SK-N-SH (cell line): ENCODE results near the gene YES1. TPM values are rescaled to one million over a fixed set of nuclear protein-coding genes. Genes with fewer than 3 reads are reported as not detected.

Experiments
- CTCF ChIA-PET: fragments of 300-600, 350-600 bp; formaldehyde crosslinking; extraction: SDS; loops from one replicate; lab custom pipeline; 2021; lab: Yijun Ruan, JAX
- POLR2A ChIA-PET: fragments of 350-600 bp; sonication (Branson Sonifier 250); formaldehyde crosslinking; extraction: SDS; loops from one replicate; lab custom pipeline; 2020; ENCODE audit warnings: antibody characterized with exemption, inconsistent platforms; lab: Yijun Ruan, JAX
- DNase-seq: peaks from one replicate; pipeline ENCODE4 v3.0.0; 2012
- H2AFZ ChIP-seq: fragments of 200-600 bp; sonication (generic); 2 replicates; pipeline ENCODE4 v1.8.1; 2016; ENCODE audit warnings: antibody characterized with exemption, mild to moderate bottlenecking, low read depth
- H3F3A ChIP-seq: fragments of 200-600 bp; sonication (generic); replicated peaks from 2 replicates; pipeline ENCODE3; 2016; ENCODE audit warnings: antibody characterized with exemption, mild to moderate bottlenecking; ENCODE audit not compliant: insufficient read depth
- H3K27ac ChIP-seq, 2 experiments: fragments of 200-500 bp in 1 of 2; fragments of 200-600 bp in 1 of 2; sonication (Bioruptor generic) in 1 of 2; sonication (generic), shearing (Covaris generic) in 1 of 2; 2 replicates each; pipeline versions ENCODE4 v1.5.1 to v1.6.1; 2014 to 2016; ENCODE audit warnings: low read depth in 2 of 2, inconsistent platforms in 1 of 2, low read length in 1 of 2, mild to moderate bottlenecking in 1 of 2, mixed read lengths in 1 of 2
- H3K27me3 ChIP-seq: fragments of 200-600 bp; sonication (generic), shearing (Covaris generic); 2 replicates; pipeline ENCODE4 v1.6.1; 2016; ENCODE audit warnings: mixed run types; ENCODE audit not compliant: insufficient read depth
- H3K36me3 ChIP-seq, 2 experiments: fragments of 200-500 bp in 1 of 2; fragments of 200-600 bp in 1 of 2; sonication (Bioruptor generic) in 1 of 2; sonication (generic) in 1 of 2; replicated peaks in 1 of 2; 2 replicates each; pipeline versions ENCODE3 to v1.5.1; 2014 to 2016; ENCODE audit warnings: low read length in 1 of 2, mild to moderate bottlenecking in 1 of 2; ENCODE audit not compliant: insufficient read depth in 2 of 2, control insufficient read depth in 1 of 2
- H3K4me1 ChIP-seq, 2 experiments: fragments of 200-500 bp in 1 of 2; fragments of 200-600 bp in 1 of 2; sonication (Bioruptor generic) in 1 of 2; sonication (generic), shearing (Covaris generic) in 1 of 2; 2 replicates each; pipeline versions ENCODE4 v1.5.1 to v1.6.1; 2014 to 2016; ENCODE audit warnings: low read depth in 1 of 2, low read length in 1 of 2, mixed run types in 1 of 2; ENCODE audit not compliant: insufficient read depth in 2 of 2, control insufficient read depth in 1 of 2
- H3K4me2 ChIP-seq: fragments of 200-600 bp; sonication (generic), shearing (Covaris generic); 2 replicates; pipeline ENCODE4 v1.6.1; 2017; ENCODE audit warnings: mixed run types
- H3K4me3 ChIP-seq, 2 experiments: fragments of 200-500 bp in 1 of 2; fragments of 200-600 bp in 1 of 2; sonication (Bioruptor generic) in 1 of 2; sonication (generic), shearing (Covaris generic) in 1 of 2; 2 replicates each; pipeline versions ENCODE4 v1.5.1 to v1.8.1; 2014 to 2016; ENCODE audit warnings: low read depth in 2 of 2, inconsistent platforms in 1 of 2, low read length in 1 of 2, mild to moderate bottlenecking in 1 of 2, mixed read lengths in 1 of 2, moderate library complexity in 1 of 2
- H3K79me2 ChIP-seq: fragments of 200-600 bp; sonication (generic); 2 replicates; pipeline ENCODE4 v1.8.1; 2017; ENCODE audit warnings: mild to moderate bottlenecking; ENCODE audit not compliant: insufficient read depth
- H3K9ac ChIP-seq: fragments of 200-600 bp; sonication (generic); 2 replicates; pipeline ENCODE4 v1.6.1; 2017; ENCODE audit warnings: mixed run types
- H3K9me2 ChIP-seq: fragments of 200-600 bp; sonication (generic); 2 replicates; pipeline ENCODE4 v1.6.1; 2017; ENCODE audit warnings: mixed run types
- H3K9me3 ChIP-seq: fragments of 200-600 bp; sonication (generic); 2 replicates; pipeline ENCODE4 v1.6.1; 2017; ENCODE audit warnings: mixed run types, mild to moderate bottlenecking, moderate library complexity
- H4K20me1 ChIP-seq: fragments of 200-600 bp; sonication (generic); 2 replicates; pipeline ENCODE4 v1.6.1; 2017; ENCODE audit warnings: mild to moderate bottlenecking, mixed run types; ENCODE audit not compliant: insufficient read depth
- ELF1 ChIP-seq: IDR thresholded peaks from 2 replicates; pipeline ENCODE4 v1.4.0; 2012
- JUND ChIP-seq: IDR thresholded peaks from 2 replicates; pipeline ENCODE4 v1.4.0; 2012
- MEF2A ChIP-seq: IDR thresholded peaks from 2 replicates; pipeline ENCODE4 v1.4.0; 2012; ENCODE audit warnings: low read depth, borderline replicate concordance
- MXI1 ChIP-seq: IDR thresholded peaks from 2 replicates; pipeline ENCODE4 v1.6.1; 2012; ENCODE audit warnings: mild to moderate bottlenecking, low read depth, low read length, improper control_type of control experiment
- NRF1 ChIP-seq: IDR thresholded peaks from 2 replicates; pipeline ENCODE4 v1.6.1; 2012; ENCODE audit warnings: low read depth, mild to moderate bottlenecking, low read length
- RAD21 ChIP-seq: IDR thresholded peaks from 2 replicates; pipeline ENCODE4 v1.6.1; 2012; ENCODE audit warnings: mild to moderate bottlenecking, low read length
- RFX5 ChIP-seq: IDR thresholded peaks from 2 replicates; pipeline ENCODE4 v1.6.1; 2012; ENCODE audit warnings: mild to moderate bottlenecking, improper control_type of control experiment, low read length
- TEAD4 ChIP-seq: IDR thresholded peaks from 2 replicates; pipeline ENCODE4 v1.4.0; 2012; ENCODE audit warnings: mild to moderate bottlenecking, borderline replicate concordance; ENCODE audit not compliant: insufficient read depth
- WGBS: methylation state at CpG from one replicate; pipeline ENCODE4 v1.1.6; 2017; ENCODE audit warnings: low lambda C conversion rate; 5-methylcytosine and 5-hydroxymethylcytosine counted together
- polyA plus RNA-seq, 3 experiments: library from polyadenylated mRNA; depleted of rRNA; stranded (reverse); fragments of >200 nt; gene quantifications; 2 replicates each; pipeline ENCODE4 v1.2.3, GENCODE V29; 2012
- TF ChIP-seq, protein P1 (sequence below): IDR thresholded peaks from 2 replicates; pipeline ENCODE4 v1.4.0; 2012; ENCODE audit warnings: low read depth, borderline replicate concordance
- TF ChIP-seq, protein P2 (sequence below): IDR thresholded peaks from 2 replicates; pipeline ENCODE4 v1.4.0; 2012; ENCODE audit warnings: low read depth, borderline replicate concordance
- TF ChIP-seq, protein P3 (sequence below): IDR thresholded peaks from 2 replicates; pipeline ENCODE4 v1.4.0; 2012; ENCODE audit warnings: low read depth
- TF ChIP-seq, protein P4 (sequence below): IDR thresholded peaks from 2 replicates; pipeline ENCODE4; 2012

Gene YES1
- polyA plus RNA-seq, 1 of the 3 experiments (the other 2 are of a cell fraction), result 7.9 TPM

DNA sequence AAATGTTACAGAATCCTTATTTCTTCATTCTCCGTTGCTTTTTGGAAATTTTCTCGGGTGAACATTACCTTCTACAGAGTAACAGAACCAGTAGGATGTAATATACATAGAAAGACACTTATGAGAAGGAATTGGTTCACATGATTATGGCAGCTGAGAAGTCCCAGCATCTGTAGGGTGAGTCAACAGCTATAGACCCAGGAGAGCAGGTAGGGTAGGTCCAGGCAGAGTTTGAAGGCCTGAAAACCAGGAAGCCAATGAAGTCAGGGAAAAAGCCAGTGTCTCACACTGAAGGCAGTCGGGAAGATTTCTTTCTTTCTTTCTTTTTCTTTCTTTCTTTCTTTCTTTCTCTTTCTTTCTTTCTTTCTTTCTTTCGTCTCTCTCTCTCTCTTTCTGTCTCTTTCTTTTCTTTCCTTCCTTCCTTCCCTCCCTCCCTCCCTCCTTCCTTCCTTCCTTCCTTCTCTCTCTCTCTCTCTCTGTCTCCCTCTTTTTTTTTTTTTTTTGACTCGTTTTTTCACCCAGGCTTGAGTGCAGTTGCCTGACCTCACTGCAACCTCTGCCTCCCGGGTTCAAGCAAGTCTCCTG, 15.1 kb upstream of the YES1 start:
- 61% methylated on average over 6 of the region's 6 CpGs for WGBS
- CTCF ChIA-PET, result interaction anchor here (1.6 kb wide), 1 partner anchor 203 kb away, joined by 7 read pairs; no protein-coding TSS in a partner anchor
- POLR2A ChIA-PET, result no interaction called here

DNA sequence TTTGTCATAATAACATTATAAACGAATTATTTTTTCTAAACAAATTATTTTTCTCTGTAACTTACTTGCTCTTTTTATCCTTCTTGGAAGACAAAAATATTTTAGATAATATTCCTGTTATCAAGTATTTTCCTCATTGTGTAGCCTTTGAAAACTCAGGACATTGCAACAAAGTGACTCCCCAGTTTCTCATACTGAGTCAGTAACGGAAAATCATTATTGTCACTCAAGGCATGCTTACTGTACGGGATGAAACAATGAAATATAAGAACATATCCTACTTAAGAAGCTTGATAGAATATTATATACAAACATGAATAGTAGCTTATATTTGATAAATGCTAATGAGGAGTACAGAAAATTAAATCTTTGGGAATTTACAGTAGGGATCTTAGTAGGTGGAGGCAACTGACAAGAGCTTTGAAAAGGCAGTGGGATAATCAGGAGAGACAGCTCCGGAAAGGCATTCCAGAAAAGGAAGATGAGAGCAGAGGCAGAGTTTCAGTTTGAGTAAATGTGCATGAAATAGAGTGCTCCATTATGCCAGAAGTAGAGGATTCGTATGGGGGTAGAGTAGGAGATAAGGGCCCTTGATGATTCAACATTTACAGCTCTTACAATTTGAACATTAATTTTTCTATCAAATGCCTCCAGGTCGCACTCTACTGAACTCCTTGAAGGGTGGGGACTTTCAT, 14.0 kb upstream of the YES1 start:
- no peak overlapping the region for H2AFZ ChIP-seq
- H3K27ac ChIP-seq, result no peak overlapping the region
- H3K9me2 ChIP-seq, result no peaks in the 10 kb centered on the region
- no peaks in the 10 kb centered on the region for H3K79me2 ChIP-seq
- 50% methylated on average over 6 of the region's 6 CpGs for WGBS
- POLR2A ChIA-PET, result no interaction called here
- no peak for TF ChIP-seq RFX5
- DNase-seq, result no peak
- CTCF ChIA-PET, result interaction anchor here (0.6 to 1.7 kb wide), 5 partner anchors 8 to 202 kb away, joined by 3 to 7 read pairs (median 3); no protein-coding TSS in a partner anchor
- peaks cover 0 to 4% of the 10 kb centered on the region in 2 experiments; a peak in 1 of 4 replicates for H3K4me1 ChIP-seq
- H3K9ac ChIP-seq, result no peak overlapping the region
- no peak overlapping the region for H3K4me2 ChIP-seq
- H3K36me3 ChIP-seq, result no peaks in the 10 kb centered on the region
- no peaks in the 10 kb centered on the region for H4K20me1 ChIP-seq
- no peak overlapping the region for H3K4me3 ChIP-seq
- no peaks in the 10 kb centered on the region for H3K27me3 ChIP-seq
- no peaks in the 10 kb centered on the region for H3F3A ChIP-seq
- no peaks in the 10 kb centered on the region for H3K9me3 ChIP-seq

More for the DNA sequence above, 15.1 kb upstream of the YES1 start:
- no peaks in the 10 kb centered on the region for H3K79me2 ChIP-seq
- H3K4me2 ChIP-seq, result no peak overlapping the region
- H3K9ac ChIP-seq, result no peak overlapping the region
- TF ChIP-seq, protein P1, sequence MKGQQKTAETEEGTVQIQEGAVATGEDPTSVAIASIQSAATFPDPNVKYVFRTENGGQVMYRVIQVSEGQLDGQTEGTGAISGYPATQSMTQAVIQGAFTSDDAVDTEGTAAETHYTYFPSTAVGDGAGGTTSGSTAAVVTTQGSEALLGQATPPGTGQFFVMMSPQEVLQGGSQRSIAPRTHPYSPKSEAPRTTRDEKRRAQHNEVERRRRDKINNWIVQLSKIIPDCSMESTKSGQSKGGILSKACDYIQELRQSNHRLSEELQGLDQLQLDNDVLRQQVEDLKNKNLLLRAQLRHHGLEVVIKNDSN, result no peak
- no peak for TF ChIP-seq NRF1
- TF ChIP-seq, protein P2, sequence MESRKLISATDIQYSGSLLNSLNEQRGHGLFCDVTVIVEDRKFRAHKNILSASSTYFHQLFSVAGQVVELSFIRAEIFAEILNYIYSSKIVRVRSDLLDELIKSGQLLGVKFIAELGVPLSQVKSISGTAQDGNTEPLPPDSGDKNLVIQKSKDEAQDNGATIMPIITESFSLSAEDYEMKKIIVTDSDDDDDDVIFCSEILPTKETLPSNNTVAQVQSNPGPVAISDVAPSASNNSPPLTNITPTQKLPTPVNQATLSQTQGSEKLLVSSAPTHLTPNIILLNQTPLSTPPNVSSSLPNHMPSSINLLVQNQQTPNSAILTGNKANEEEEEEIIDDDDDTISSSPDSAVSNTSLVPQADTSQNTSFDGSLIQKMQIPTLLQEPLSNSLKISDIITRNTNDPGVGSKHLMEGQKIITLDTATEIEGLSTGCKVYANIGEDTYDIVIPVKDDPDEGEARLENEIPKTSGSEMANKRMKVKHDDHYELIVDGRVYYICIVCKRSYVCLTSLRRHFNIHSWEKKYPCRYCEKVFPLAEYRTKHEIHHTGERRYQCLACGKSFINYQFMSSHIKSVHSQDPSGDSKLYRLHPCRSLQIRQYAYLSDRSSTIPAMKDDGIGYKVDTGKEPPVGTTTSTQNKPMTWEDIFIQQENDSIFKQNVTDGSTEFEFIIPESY, result no peak
- TF ChIP-seq, protein P3, sequence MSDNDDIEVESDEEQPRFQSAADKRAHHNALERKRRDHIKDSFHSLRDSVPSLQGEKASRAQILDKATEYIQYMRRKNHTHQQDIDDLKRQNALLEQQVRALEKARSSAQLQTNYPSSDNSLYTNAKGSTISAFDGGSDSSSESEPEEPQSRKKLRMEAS, result no peak
- TF ChIP-seq JUND, result no peak
- no peak for TF ChIP-seq MEF2A
- TF ChIP-seq MXI1, result no peak
- no peak for TF ChIP-seq TEAD4
- TF ChIP-seq RAD21, result no peak
- TF ChIP-seq, protein P4, sequence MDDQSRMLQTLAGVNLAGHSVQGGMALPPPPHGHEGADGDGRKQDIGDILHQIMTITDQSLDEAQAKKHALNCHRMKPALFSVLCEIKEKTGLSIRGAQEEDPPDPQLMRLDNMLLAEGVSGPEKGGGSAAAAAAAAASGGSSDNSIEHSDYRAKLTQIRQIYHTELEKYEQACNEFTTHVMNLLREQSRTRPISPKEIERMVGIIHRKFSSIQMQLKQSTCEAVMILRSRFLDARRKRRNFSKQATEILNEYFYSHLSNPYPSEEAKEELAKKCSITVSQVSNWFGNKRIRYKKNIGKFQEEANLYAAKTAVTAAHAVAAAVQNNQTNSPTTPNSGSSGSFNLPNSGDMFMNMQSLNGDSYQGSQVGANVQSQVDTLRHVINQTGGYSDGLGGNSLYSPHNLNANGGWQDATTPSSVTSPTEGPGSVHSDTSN, result no peak
- TF ChIP-seq ELF1, result no peak
- H3K36me3 ChIP-seq, result no peaks in the 10 kb centered on the region
- no peak overlapping the region for H3K4me3 ChIP-seq
- H2AFZ ChIP-seq, result no peak overlapping the region
- no peaks in the 10 kb centered on the region for H3F3A ChIP-seq
- no peaks in the 10 kb centered on the region for H4K20me1 ChIP-seq
- no peak overlapping the region for H3K27ac ChIP-seq
- no peaks in the 10 kb centered on the region for H3K9me2 ChIP-seq
- no peak for DNase-seq
- H3K9me3 ChIP-seq, result no peaks in the 10 kb centered on the region
- peaks cover 3 to 4% of the 10 kb centered on the region in 2 experiments; a peak in 2 of 4 replicates for H3K4me1 ChIP-seq
- H3K27me3 ChIP-seq, result no peaks in the 10 kb centered on the region
